HK-2 (cell line): ENCODE results near the gene ENOSF1.
A peak's percentile ranks its signal among the peaks of the same experiment; 100 is the strongest.

Experiments used
- DNase-seq: peaks from one replicate; pipeline ENCODE4 v3.0.0-alpha.2; 2018; ENCODE audit not compliant: unreplicated experiment

Gene ENOSF1

DNA sequence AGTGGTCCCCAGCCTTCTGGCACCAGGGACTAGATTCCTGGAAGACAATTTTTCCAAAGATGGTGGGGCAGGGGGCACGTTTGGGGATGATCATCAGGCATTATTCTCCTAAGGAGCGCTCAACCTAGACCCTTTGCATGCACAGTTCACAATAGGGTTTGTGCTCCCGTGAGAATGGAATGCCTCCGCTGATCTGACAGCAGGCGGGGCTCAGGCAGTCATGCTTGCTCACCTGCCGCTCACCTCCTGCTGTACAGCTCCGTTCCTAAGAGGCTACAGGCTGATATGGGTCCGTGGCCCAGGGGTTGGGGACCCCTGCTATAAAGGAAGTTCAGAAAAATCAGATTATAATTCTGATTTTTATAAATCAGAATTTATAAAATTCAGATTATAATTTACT is 77.3 kb downstream of the ENOSF1 start:
- no peak for DNase-seq

- DNase-seq = no peak
Measured at GRCh38 chr18:634551-635045, 77.8 kb downstream of the ENOSF1 start.

GRCh38 chr18:631560-631959 is 80.9 kb downstream of the ENOSF1 start:
- DNase-seq = no peak

DNA sequence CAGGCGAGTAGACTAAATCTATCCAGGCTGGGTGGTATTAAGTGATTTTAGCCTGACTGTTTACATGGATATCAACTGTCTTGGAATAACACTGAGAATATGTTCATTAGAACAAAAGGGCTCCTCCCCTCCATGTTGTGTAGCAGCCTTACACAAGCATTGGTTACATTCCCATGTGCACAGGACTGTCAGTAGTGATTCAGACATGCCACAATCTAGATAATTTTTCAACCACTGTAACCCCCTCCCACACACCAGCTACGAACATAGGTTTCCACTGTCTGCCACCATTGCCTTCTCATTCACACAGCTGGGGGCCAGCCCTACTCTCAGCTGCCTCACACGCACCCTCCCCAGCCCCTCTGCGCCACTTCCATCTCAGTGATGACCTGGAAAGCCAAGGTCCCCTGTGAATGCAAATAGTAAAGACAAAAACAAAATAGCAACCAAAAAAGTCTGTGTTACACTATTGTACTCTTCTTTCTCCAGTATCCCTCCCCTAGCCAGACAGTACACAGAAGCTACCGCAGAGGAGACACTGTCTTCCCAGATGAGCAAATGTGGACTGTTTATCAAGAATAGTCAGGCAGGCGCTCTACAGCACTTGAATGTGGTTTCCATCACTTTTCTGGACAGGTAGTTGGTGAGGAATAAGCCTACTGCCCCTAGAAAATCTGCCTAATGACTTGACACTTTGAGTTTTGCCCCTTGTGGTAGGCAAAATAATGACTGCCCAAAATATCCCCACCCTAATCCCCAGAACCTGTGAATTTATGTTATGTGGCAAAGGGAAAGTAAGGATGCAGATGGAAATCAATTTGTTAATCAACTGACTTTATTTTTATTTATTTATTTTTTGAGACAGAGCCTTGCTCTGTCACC is 82.9 kb downstream of the ENOSF1 start:
- DNase-seq = no peak

DNA sequence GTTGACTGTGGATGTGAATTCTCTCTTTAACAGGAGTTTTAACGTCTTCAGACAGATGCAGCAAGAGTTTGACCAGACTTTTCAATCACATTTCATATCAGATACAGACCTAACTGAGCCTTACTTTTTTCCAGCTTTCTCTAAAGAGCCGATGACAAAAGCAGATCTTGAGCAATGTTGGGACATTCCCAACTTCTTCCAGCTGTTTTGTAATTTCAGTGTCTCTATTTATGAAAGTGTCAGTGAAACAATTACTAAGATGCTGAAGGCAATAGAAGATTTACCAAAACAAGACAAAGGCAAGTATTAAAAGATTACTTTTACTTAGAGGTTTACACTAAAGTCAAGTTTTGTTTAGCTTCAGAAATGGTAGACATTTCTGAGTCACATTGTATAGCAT is 85.2 kb downstream of the ENOSF1 start:
- DNase-seq = no peak

GRCh38 chr18:623761-624620 is 88.4 kb downstream of the ENOSF1 start:
- peak; percentile 38 for DNase-seq

GRCh38 chr18:622289-622688 is 90.1 kb downstream of the ENOSF1 start:
- no peak for DNase-seq

DNA sequence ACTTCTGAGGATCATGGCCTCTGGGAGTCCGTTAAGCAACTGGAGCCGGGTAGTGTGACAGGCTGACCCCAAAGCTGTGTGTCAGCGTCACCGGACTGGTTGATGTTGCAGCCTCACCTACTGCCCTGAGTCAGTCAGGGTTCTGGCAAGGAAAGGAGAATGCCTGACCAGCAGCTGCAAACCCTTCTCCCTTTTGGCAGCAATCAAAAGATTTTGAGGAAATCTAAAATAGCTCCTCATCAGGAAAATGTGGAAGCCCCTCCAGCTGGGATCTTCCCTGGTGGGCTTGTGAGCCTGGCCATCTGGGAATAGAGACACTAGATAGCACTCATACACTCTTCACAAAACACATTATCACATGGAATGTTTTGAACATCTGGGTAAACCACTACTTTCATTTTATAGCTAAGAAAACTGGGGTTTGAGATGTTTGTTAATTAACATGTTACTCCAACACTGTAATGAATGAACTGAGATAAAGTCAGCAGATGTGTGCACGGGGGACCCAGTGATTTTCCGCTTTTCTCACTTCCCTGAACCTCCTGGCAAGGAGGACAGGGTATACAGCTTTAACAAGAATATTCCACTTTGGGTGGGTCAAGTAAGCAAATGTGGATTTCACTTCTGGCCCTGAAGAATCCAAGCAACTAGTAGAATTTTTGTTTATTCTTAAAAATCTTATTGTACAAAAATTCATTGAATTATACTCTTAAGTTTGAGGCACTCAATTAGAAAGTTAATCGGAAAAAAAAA is 91.0 kb downstream of the ENOSF1 start:
- DNase-seq = no peak
